Measurements from ENCODE around the gene CHST15. TPM values are rescaled to one million over a fixed set of nuclear protein-coding genes. Genes with fewer than 3 reads are reported as not detected.

Gene CHST15
- total and polyA plus RNA-seq, 4 donors = 5.4 to 45.3 (median 36.7) TPM

DNA sequence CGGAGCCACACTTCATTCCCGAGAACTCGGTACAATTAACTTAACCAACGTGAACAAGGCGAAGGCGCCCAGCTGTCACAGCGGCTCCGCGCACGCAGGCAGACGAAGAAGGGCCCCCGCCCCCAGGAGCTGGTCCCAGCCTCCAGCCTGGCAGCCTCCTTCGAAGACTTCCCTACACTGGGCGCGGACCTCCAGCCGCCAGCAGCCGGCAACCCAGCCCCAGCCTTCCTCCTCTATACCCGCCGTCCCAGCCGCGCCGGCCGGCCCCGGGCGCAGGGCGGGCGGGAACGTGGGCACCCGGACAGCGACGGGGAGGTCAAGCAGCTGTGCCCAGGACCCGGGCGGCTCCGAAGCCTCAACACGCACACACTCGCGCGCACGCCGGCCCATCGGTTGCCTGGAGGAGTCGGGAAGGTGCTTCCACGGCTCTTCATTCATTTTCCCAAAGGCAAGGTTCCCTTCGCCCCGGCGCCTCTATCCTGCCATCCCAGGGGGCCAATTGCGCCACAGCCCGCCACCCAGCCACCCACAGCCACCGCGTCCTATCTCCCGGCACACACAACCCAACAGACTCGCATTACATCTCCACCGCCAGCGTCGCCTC lies 1.6 kb downstream of the CHST15 start:
- 5 to 6% methylated on average over 40 to 55 of the region's 55 CpGs for WGBS, 2 donors
- peak; percentile 44 to 57 (median 49) for DNase-seq
- TF ChIP-seq, protein P1, sequence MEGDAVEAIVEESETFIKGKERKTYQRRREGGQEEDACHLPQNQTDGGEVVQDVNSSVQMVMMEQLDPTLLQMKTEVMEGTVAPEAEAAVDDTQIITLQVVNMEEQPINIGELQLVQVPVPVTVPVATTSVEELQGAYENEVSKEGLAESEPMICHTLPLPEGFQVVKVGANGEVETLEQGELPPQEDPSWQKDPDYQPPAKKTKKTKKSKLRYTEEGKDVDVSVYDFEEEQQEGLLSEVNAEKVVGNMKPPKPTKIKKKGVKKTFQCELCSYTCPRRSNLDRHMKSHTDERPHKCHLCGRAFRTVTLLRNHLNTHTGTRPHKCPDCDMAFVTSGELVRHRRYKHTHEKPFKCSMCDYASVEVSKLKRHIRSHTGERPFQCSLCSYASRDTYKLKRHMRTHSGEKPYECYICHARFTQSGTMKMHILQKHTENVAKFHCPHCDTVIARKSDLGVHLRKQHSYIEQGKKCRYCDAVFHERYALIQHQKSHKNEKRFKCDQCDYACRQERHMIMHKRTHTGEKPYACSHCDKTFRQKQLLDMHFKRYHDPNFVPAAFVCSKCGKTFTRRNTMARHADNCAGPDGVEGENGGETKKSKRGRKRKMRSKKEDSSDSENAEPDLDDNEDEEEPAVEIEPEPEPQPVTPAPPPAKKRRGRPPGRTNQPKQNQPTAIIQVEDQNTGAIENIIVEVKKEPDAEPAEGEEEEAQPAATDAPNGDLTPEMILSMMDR (IDR thresholded peaks at IDR 0.05; ENCODE audit: control extremely low read depth, extremely low read depth) = no peak
- Histone ChIP-seq H3K27me3 (ENCODE audit: control insufficient read depth in 3 of 3, insufficient read depth in 3 of 3, low read length in 2 of 3) (peaks cover 0 to 40% (median 21%) of the 10 kb centered on the region in 3 donors), H3K36me3 (ENCODE audit: control insufficient read depth in 4 of 4, insufficient read depth in 4 of 4, low read length in 4 of 4) (no peaks in the 10 kb centered on the region), H3K4me3 (peak overlapping the region; percentile 62), H3K9me3 (ENCODE audit: control insufficient read depth in 4 of 4, insufficient read depth in 3 of 4, low read length in 3 of 4) (peaks cover 0 to 3% (median 1%) of the 10 kb centered on the region in 4 donors), H3K4me1 (ENCODE audit: control insufficient read depth in 5 of 5, insufficient read depth in 5 of 5, low read length in 5 of 5) (peaks cover 0 to 24% (median 9%) of the 10 kb centered on the region in 5 donors), H3K27ac (ENCODE audit: low read depth in 1 of 2, low read length in 1 of 2) (peak overlapping the region in 1 of 2 donors; percentile 84), H3K9ac (ENCODE audit: insufficient read depth in 1 of 2, low read length in 2 of 2) (no peak overlapping the region)
- peak; percentile 2 for ATAC-seq (ENCODE audit: insufficient read depth, low FRiP score)

DNA sequence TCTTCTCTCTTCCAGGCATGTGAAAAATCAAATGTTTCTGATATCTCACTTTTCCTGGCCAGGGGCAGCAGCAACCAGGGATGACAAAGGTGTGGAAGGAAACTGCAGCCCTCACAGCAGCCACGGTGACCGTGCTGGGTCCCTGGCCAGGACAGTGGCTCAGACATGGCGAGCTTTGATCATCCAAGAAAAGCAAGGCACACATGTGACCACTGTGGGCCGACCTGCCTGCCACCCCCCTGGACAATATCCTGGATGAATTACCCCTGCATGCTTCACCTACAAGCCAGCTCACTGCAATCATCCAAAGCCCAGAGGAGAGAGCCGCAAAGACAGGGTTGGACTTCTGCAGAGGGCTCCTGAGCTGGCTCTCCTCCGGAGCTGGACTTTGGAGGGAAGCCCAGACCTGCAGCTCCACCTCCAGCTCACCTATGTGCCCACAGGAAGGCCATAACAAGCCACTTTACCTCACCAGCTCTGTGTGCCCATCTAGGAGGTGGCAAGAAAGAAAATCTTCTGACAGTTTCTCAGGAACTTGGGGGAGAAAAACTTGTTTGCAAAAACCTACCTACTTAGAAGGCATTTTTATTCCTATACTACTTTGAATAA lies 2.7 kb downstream of the CHST15 start:
- peaks cover 0 to 31% (median 15%) of the 10 kb centered on the region in 3 donors for H3K27me3 ChIP-seq (ENCODE audit: control insufficient read depth in 3 of 3, insufficient read depth in 3 of 3, low read length in 2 of 3)
- ATAC-seq (ENCODE audit: insufficient read depth, low FRiP score) (no peak), DNase-seq (no peak)
- TF ChIP-seq, protein P1 (IDR thresholded peaks at IDR 0.05; ENCODE audit: control extremely low read depth, extremely low read depth) = no peak
- no peak overlapping the region for H3K4me3 ChIP-seq
- H3K9ac ChIP-seq (ENCODE audit: insufficient read depth in 1 of 2, low read length in 2 of 2) = no peak overlapping the region
- no peaks in the 10 kb centered on the region for H3K36me3 ChIP-seq (ENCODE audit: control insufficient read depth in 4 of 4, insufficient read depth in 4 of 4, low read length in 4 of 4)
- peaks cover 0 to 29% (median 9%) of the 10 kb centered on the region in 5 donors for H3K4me1 ChIP-seq (ENCODE audit: control insufficient read depth in 5 of 5, insufficient read depth in 5 of 5, low read length in 5 of 5)
- 72 to 88% methylated on average over 6 of the region's 6 CpGs for WGBS, 2 donors
- H3K9me3 ChIP-seq (ENCODE audit: control insufficient read depth in 4 of 4, insufficient read depth in 3 of 4, low read length in 3 of 4) = no peaks in the 10 kb centered on the region
- H3K27ac ChIP-seq (ENCODE audit: low read depth in 1 of 2, low read length in 1 of 2) = no peak overlapping the region

DNA sequence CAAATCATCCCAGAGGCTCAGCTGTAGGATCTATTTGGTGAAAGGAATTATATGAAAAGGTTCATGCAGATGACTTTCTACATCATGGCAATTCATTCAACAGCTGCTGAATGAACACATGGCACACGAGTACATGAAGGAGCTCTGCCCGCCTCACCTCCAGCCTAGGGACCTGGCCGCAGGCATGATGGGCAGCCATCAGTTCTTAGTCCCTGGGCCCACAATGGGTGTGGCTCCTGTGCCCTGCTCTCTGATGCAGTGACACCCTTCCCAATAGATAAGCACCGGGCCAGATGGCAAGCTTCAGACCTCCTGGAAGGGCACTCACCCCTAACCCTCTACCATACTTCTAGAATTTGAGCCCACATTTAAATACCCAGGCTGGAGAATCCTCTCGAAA lies 3.5 kb downstream of the CHST15 start:
- no peak overlapping the region for H3K4me3 ChIP-seq
- peaks cover 0 to 23% (median 12%) of the 10 kb centered on the region in 3 donors for H3K27me3 ChIP-seq (ENCODE audit: control insufficient read depth in 3 of 3, insufficient read depth in 3 of 3, low read length in 2 of 3)
- peaks cover 0 to 31% (median 9%) of the 10 kb centered on the region in 5 donors for H3K4me1 ChIP-seq (ENCODE audit: control insufficient read depth in 5 of 5, insufficient read depth in 5 of 5, low read length in 5 of 5)
- TF ChIP-seq, protein P1 (IDR thresholded peaks at IDR 0.05; ENCODE audit: control extremely low read depth, extremely low read depth) = no peak
- no peak for ATAC-seq (ENCODE audit: insufficient read depth, low FRiP score)
- H3K27ac ChIP-seq (ENCODE audit: low read depth in 1 of 2, low read length in 1 of 2) = no peak overlapping the region
- DNase-seq = no peak
- no peaks in the 10 kb centered on the region for H3K9me3 ChIP-seq (ENCODE audit: control insufficient read depth in 4 of 4, insufficient read depth in 3 of 4, low read length in 3 of 4)
- no peaks in the 10 kb centered on the region for H3K36me3 ChIP-seq (ENCODE audit: control insufficient read depth in 4 of 4, insufficient read depth in 4 of 4, low read length in 4 of 4)
- 92 to 97% methylated on average over 5 of the region's 5 CpGs for WGBS, 2 donors
- no peak overlapping the region for H3K9ac ChIP-seq (ENCODE audit: insufficient read depth in 1 of 2, low read length in 2 of 2)
